Sigmoid colon (tissue), 4 donors: Measurements from ENCODE around the gene SMARCA2.

Experiments used
- CTCF ChIP-seq, 4 experiments: fragments of 450-650 bp in 3 of 4; fragments of 200-600 bp in 1 of 4; IDR thresholded peaks; one replicate each; pipeline ENCODE4 v1.5.1; 2016 to 2019; ENCODE audit warnings: antibody characterized with exemption in 4 of 4, mild to moderate bottlenecking in 3 of 4, moderate library complexity in 2 of 4
- EP300 ChIP-seq, 4 donors: sonication (generic); formaldehyde crosslinking; IDR thresholded peaks; one replicate each; pipeline ENCODE4 v1.6.1; 2017; ENCODE audit warnings: antibody characterized with exemption in 4 of 4
- POLR2A ChIP-seq, 2 donors: fragments of 450-650 bp; IDR thresholded peaks; one replicate each; pipeline ENCODE4 v1.6.1; 2016; ENCODE audit warnings: antibody characterized with exemption in 2 of 2, mild to moderate bottlenecking in 2 of 2, moderate library complexity in 2 of 2
- POLR2AphosphoS5 ChIP-seq, 4 donors: sonication (generic); formaldehyde crosslinking; IDR thresholded peaks; one replicate each; pipeline ENCODE4 v1.6.1; 2017; ENCODE audit warnings: antibody characterized with exemption in 4 of 4

- TF ChIP-seq CTCF (IDR thresholded peaks at IDR 0.05) (no peak), POLR2AphosphoS5 (IDR thresholded peaks at IDR 0.05) (no peak), POLR2A (IDR thresholded peaks at IDR 0.05) (no peak), EP300 (IDR thresholded peaks at IDR 0.05) (no peak)
Observed at GRCh38 chr9:2159521-2160454, 144.6 kb downstream of the SMARCA2 start.
